ENCODE data around the gene CSNK2A2. TPM values are rescaled to one million over a fixed set of nuclear protein-coding genes. Genes with fewer than 3 reads are reported as not detected.

Gene CSNK2A2
- total and polyA plus RNA-seq, 9 of the 15 experiments (the other 6 are each of a cell fraction or from before 2014, with no cell fraction given) = 20.8 to 109 (median 44.7) TPM

DNA sequence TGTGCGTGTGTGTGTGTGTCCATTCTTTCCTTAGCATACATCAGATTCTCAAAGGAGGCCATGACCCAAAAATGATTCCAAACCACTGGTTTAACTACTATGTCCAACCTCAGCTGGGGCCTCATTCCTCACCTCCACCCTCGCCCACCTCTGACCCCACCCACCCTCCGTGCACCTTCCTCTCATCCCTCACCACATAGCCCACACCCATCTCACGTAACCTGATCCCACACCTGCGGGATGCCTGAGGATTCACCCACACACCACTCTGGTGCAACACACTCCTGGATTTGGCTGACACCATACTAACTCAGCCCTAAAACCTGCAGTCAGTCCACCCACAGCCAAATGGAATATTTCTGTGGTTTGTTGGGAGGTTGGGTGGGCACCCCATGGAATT lies 3.3 kb upstream of the CSNK2A2 start:
- 19% methylated on average over 5 of the region's 5 CpGs for WGBS (ENCODE audit: insufficient coverage, low coverage, missing lambda C conversion rate)
- Histone ChIP-seq H4K20me1 (replicated peaks; ENCODE audit: control insufficient read depth, insufficient read depth, low read length) (no peaks in the 10 kb centered on the region), H3K4me3 (no peak overlapping the region), H3K4me1 (replicated peaks in 1 of 2; ENCODE audit: control insufficient read depth in 2 of 2, insufficient read depth in 2 of 2, low read length in 2 of 2) (peaks cover 13 to 17% of the 10 kb centered on the region in 2 experiments; a peak in 4 of 5 replicates), H3K9me3 (replicated peaks; ENCODE audit: control insufficient read depth, insufficient read depth, low read depth, low read length) (no peaks in the 10 kb centered on the region), H3K36me3 (ENCODE audit: control insufficient read depth, insufficient read depth, low read length) (peaks cover 6% of the 10 kb centered on the region; the same call in 1 of the 3 replicates), H3K27ac (ENCODE audit: extremely low read depth, low read depth, low read length) (no peak overlapping the region), H2AFZ (ENCODE audit: low read depth, low read length) (no peak overlapping the region), H3K27me3 (ENCODE audit: control insufficient read depth in 2 of 2, insufficient read depth in 2 of 2, low read length in 2 of 2) (no peaks in the 10 kb centered on the region; a peak in 1 of 5 replicates), H3K9me1 (ENCODE audit: control insufficient read depth, insufficient read depth, low read length) (no peaks in the 10 kb centered on the region), H3K79me2 (ENCODE audit: control insufficient read depth, insufficient read depth, low read length) (peaks cover 12% of the 10 kb centered on the region), H3K4me2 (ENCODE audit: insufficient read depth, low read length) (no peak overlapping the region), H3K9ac (ENCODE audit: insufficient read depth in 1 of 2, low read depth in 2 of 2, low read length in 2 of 2) (no peak overlapping the region)
- in situ Hi-C loops (cut with MboI) (no loop called here), intact Hi-C loops (cut with micrococcal nuclease) (loop anchor here (10.0 kb wide), 1 partner anchor 64 kb away; no protein-coding TSS in a partner anchor)
- ChIA-PET POLR2A (no interaction called here), CTCF (ENCODE audit: low intra/inter-chr PET ratio) (no interaction called here)
- no peak for DNase-seq (ENCODE audit: extremely low read depth in 1 of 4, low spot score in 3 of 4)
- no TSS peak for BruUV-seq (replicated peaks)
- no peak for ATAC-seq
- no peak for FAIRE-seq
- TF ChIP-seq CBFB (CRISPR knock-in tag; IDR thresholded peaks at IDR 0.05) (no peak), ELK1 (CRISPR knock-in tag; IDR thresholded peaks at IDR 0.05) (no peak), HMG20A (CRISPR knock-in tag; conservative IDR thresholded peaks at IDR 0.05) (no peak)

All from K562 (cell line).